Urinary bladder (tissue), 4 donors: ENCODE measurements around the gene ARHGAP24. TPM values are rescaled to one million over a fixed set of nuclear protein-coding genes. Genes with fewer than 3 reads are reported as not detected.
"Not testable (repeated sequence)": the region's sequence is repeated elsewhere in the genome, so short reads cannot be mapped to it uniquely, and the experiment has no call there.

Experiments used
- DNase-seq: peaks from one replicate; pipeline ENCODE4 v3.0.0-alpha.2; 2015; ENCODE audit errors: extremely low spot score
- H3K27ac ChIP-seq: one replicate; pipeline ENCODE4 v1.5.1; 2013; ENCODE audit warnings: low read depth, mild to moderate bottlenecking, moderate library complexity
- H3K36me3 ChIP-seq: one replicate; pipeline ENCODE4 v1.6.1; 2013; ENCODE audit warnings: mild to moderate bottlenecking, moderate library complexity; ENCODE audit not compliant: insufficient read depth
- H3K4me1 ChIP-seq: one replicate; pipeline ENCODE4 v1.6.1; 2013; ENCODE audit warnings: mild to moderate bottlenecking, moderate library complexity; ENCODE audit not compliant: insufficient read depth
- H3K4me3 ChIP-seq: one replicate; pipeline ENCODE4 v1.5.1; 2013; ENCODE audit warnings: low read depth, low read length
- WGBS: extraction: QIAGEN DNeasy Blood & Tissue Kit; methylation state at CpG from one replicate; pipeline ENCODE4 v1.1.7; 2013; 5-methylcytosine and 5-hydroxymethylcytosine counted together
- polyA plus RNA-seq: library from polyadenylated mRNA; stranded (reverse); fragments of 200-250 nt; gene quantifications from one replicate; pipeline ENCODE4 v1.2.3, GENCODE V29; 2013
- total RNA-seq: library from RNA; depleted of rRNA; stranded (reverse); fragments of >200 nt; gene quantifications from one replicate; pipeline ENCODE4 v1.2.3, GENCODE V29; 2014
- donor health status: healthy with polysubstance abuse.
- donor health status: healthy.

ARHGAP24 gene
- total and polyA plus RNA-seq, 2 donors = 17.5 to 81.0 TPM

- Histone ChIP-seq H3K36me3 (no peaks in the 10 kb centered on the region), H3K27ac (no peak overlapping the region), H3K4me3 (no peak overlapping the region), H3K4me1 (no peaks in the 10 kb centered on the region)
- no peak for DNase-seq
- 84% methylated on average over 5 of the region's 5 CpGs for WGBS
Measured at GRCh38 chr4:85824166-85824945, 349.4 kb downstream of the ARHGAP24 start.

GRCh38 chr4:85826060-85826678, 351.2 kb downstream of the ARHGAP24 start:
- Histone ChIP-seq H3K4me3 (no peak overlapping the region), H3K4me1 (no peaks in the 10 kb centered on the region), H3K36me3 (no peaks in the 10 kb centered on the region), H3K27ac (no peak overlapping the region)
- no peak for DNase-seq
- WGBS = 35% methylated on average over 7 of the region's 7 CpGs

- DNase-seq = no peak
- no peak overlapping the region for H3K4me3 ChIP-seq
- no peaks in the 10 kb centered on the region for H3K36me3 ChIP-seq
- no peak overlapping the region for H3K27ac ChIP-seq
- no peaks in the 10 kb centered on the region for H3K4me1 ChIP-seq
- WGBS = 73% methylated on average over 13 of the region's 13 CpGs
Measured at GRCh38 chr4:85828027-85828890, 353.3 kb downstream of the ARHGAP24 start.

- no peaks in the 10 kb centered on the region for H3K36me3 ChIP-seq
- no peak for DNase-seq
- no peak overlapping the region for H3K27ac ChIP-seq
- 91% methylated on average over 2 of the region's 2 CpGs for WGBS
- H3K4me1 ChIP-seq = no peaks in the 10 kb centered on the region
- H3K4me3 ChIP-seq = no peak overlapping the region
Measured at GRCh38 chr4:85829276-85830051, 354.5 kb downstream of the ARHGAP24 start.

GRCh38 chr4:85831647-85832046, 356.7 kb downstream of the ARHGAP24 start:
- H3K27ac ChIP-seq = no peak overlapping the region
- H3K36me3 ChIP-seq = no peaks in the 10 kb centered on the region
- DNase-seq = no peak
- WGBS = 84% methylated on average over 3 of the region's 3 CpGs
- no peak overlapping the region for H3K4me3 ChIP-seq
- no peaks in the 10 kb centered on the region for H3K4me1 ChIP-seq

- Histone ChIP-seq H3K27ac (no peak overlapping the region), H3K4me3 (no peak overlapping the region), H3K4me1 (no peaks in the 10 kb centered on the region), H3K36me3 (no peaks in the 10 kb centered on the region)
- DNase-seq = no peak
- 59% methylated on average over 3 of the region's 3 CpGs for WGBS
Measured at GRCh38 chr4:85833302-85833701, 358.4 kb downstream of the ARHGAP24 start.

- no peak for DNase-seq
- H3K4me1 ChIP-seq = no peaks in the 10 kb centered on the region
- H3K27ac ChIP-seq = no peak overlapping the region
- no peak overlapping the region for H3K4me3 ChIP-seq
- no peaks in the 10 kb centered on the region for H3K36me3 ChIP-seq
- WGBS = 98% methylated on average over 6 of the region's 6 CpGs
Measured at GRCh38 chr4:85834934-85835333, 360.0 kb downstream of the ARHGAP24 start.

GRCh38 chr4:85836588-85837438, 361.9 kb downstream of the ARHGAP24 start:
- Histone ChIP-seq H3K27ac (no peak overlapping the region), H3K36me3 (no peaks in the 10 kb centered on the region), H3K4me3 (no peak overlapping the region), H3K4me1 (no peaks in the 10 kb centered on the region)
- 89% methylated on average over 3 of the region's 3 CpGs for WGBS
- DNase-seq = no peak

- no peak overlapping the region for H3K27ac ChIP-seq
- H3K4me1 ChIP-seq = no peaks in the 10 kb centered on the region
- no peak for DNase-seq
- H3K4me3 ChIP-seq = no peak overlapping the region
- WGBS = 55% methylated on average over 4 of the region's 4 CpGs
- no peaks in the 10 kb centered on the region for H3K36me3 ChIP-seq
Measured at GRCh38 chr4:85837439-85837733, 362.4 kb downstream of the ARHGAP24 start.

GRCh38 chr4:85839981-85840451, 365.1 kb downstream of the ARHGAP24 start:
- H3K4me1 ChIP-seq, H3K36me3 ChIP-seq, H3K4me3 ChIP-seq, DNase-seq, H3K27ac ChIP-seq: not testable (repeated sequence)
- 61% methylated on average over 3 of the region's 3 CpGs for whole genome bisulfite sequencing

- Histone ChIP-seq H3K4me3 (no peak overlapping the region), H3K27ac (no peak overlapping the region), H3K36me3 (no peaks in the 10 kb centered on the region), H3K4me1 (no peaks in the 10 kb centered on the region)
- WGBS = 49% methylated on average over 7 of the region's 7 CpGs
- no peak for DNase-seq
Measured at GRCh38 chr4:85842540-85842939, 367.6 kb downstream of the ARHGAP24 start.

GRCh38 chr4:85853740-85854139, 378.8 kb downstream of the ARHGAP24 start:
- not testable (repeated sequence) for H3K27ac ChIP-seq, H3K4me1 ChIP-seq, DNase-seq, H3K36me3 ChIP-seq, H3K4me3 ChIP-seq
- WGBS = 91% methylated on average over 6 of the region's 6 CpGs
